ENCODE data around the gene PDCD6IP.
"Not testable (repeated sequence)": the region's sequence is repeated elsewhere in the genome, so short reads cannot be mapped to it uniquely, and the experiment has no call there.

Gene PDCD6IP

GRCh38 chr3:33840179-33840578 lies 41.7 kb downstream of the PDCD6IP start:
- ATAC-seq (ENCODE audit: low read depth) (no peak), DNase-seq (ENCODE audit: low spot score) (no peak)
- Histone ChIP-seq H3K36me3 (ENCODE audit: low read depth) (peaks cover 58% of the 10 kb centered on the region), H3K4me1 (ENCODE audit: insufficient read depth, poor library complexity, severe bottlenecking) (no peaks in the 10 kb centered on the region), H3K27ac (ENCODE audit: poor library complexity, severe bottlenecking) (no peak overlapping the region), H3K4me3 (ENCODE audit: severe bottlenecking) (no peak overlapping the region), H3K27me3 (ENCODE audit: insufficient read depth, poor library complexity, severe bottlenecking) (no peaks in the 10 kb centered on the region), H3K9me3 (ENCODE audit: severe bottlenecking) (no peaks in the 10 kb centered on the region)
- TF ChIP-seq, protein P1, sequence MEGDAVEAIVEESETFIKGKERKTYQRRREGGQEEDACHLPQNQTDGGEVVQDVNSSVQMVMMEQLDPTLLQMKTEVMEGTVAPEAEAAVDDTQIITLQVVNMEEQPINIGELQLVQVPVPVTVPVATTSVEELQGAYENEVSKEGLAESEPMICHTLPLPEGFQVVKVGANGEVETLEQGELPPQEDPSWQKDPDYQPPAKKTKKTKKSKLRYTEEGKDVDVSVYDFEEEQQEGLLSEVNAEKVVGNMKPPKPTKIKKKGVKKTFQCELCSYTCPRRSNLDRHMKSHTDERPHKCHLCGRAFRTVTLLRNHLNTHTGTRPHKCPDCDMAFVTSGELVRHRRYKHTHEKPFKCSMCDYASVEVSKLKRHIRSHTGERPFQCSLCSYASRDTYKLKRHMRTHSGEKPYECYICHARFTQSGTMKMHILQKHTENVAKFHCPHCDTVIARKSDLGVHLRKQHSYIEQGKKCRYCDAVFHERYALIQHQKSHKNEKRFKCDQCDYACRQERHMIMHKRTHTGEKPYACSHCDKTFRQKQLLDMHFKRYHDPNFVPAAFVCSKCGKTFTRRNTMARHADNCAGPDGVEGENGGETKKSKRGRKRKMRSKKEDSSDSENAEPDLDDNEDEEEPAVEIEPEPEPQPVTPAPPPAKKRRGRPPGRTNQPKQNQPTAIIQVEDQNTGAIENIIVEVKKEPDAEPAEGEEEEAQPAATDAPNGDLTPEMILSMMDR (IDR thresholded peaks at IDR 0.05; ENCODE audit: poor library complexity, severe bottlenecking): no peak

DNA sequence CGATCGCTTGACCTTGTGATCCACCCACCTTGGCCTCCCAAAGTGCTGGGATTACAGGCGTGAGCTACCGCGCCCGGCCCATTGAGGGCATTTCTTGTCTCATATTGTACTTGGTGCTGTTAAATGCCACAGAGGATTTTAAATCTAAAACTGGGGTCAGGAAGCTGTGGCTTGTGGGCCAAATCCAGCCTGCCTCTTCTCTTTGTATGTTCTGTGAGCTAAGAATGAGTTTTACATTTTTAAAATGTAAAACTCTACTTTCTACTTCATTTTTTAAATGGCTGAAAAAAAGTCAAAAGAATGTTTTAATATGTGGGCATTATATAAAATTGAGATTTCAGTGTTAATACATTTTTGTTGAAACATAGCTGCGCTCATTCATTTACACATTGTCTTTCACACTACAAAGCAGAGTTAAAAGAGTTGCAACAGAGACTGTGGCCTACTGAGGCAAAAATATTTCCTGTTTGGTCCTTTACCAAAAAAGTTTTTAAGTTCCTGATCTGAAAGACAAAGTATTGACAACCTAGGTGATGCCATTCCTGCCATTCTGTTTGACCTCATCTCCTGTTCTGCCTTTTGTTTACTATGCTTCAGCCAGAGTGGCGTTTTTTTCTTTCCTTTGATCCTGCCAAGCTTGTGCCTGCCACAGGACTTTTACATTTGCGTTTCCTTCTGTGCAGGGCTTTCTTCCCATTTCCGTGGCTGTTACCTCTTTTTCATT lies 50.4 kb downstream of the PDCD6IP start:
- Histone ChIP-seq H3K27me3 (ENCODE audit: insufficient read depth, poor library complexity, severe bottlenecking) (no peaks in the 10 kb centered on the region), H3K4me3 (ENCODE audit: severe bottlenecking) (no peak overlapping the region), H3K27ac (ENCODE audit: poor library complexity, severe bottlenecking) (no peak overlapping the region), H3K4me1 (ENCODE audit: insufficient read depth, poor library complexity, severe bottlenecking) (no peaks in the 10 kb centered on the region), H3K9me3 (ENCODE audit: severe bottlenecking) (no peaks in the 10 kb centered on the region), H3K36me3 (ENCODE audit: low read depth) (peaks cover 48% of the 10 kb centered on the region)
- ATAC-seq (ENCODE audit: low read depth): no peak
- DNase-seq (ENCODE audit: low spot score): no peak
- TF ChIP-seq, protein P1 (IDR thresholded peaks at IDR 0.05; ENCODE audit: poor library complexity, severe bottlenecking): no peak

DNA sequence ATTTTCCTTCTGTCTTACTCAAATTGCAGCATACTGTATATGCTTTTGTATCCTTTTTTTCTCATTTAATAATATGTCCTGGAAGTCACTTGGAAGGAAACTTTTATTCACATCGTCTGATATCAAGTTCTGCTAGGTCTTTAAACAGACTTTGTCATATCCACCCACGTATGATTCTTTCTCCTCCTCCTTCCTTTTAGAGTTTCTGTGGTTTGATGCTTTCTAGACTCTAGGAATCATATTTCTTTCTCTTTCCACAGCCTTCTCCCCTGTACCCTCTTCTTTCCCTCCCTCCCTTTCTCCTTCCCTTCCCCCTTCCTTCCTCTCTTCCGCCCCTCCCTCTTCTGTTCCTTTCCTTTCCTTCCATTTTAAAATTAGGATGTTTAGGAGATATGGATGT lies 52.2 kb downstream of the PDCD6IP start:
- H3K27ac ChIP-seq (ENCODE audit: poor library complexity, severe bottlenecking); H3K4me3 ChIP-seq (ENCODE audit: severe bottlenecking); H3K9me3 ChIP-seq (ENCODE audit: severe bottlenecking); ATAC-seq (ENCODE audit: low read depth); H3K27me3 ChIP-seq (ENCODE audit: insufficient read depth, poor library complexity, severe bottlenecking); DNase-seq (ENCODE audit: low spot score): not testable (repeated sequence)
- Histone ChIP-seq H3K4me1 (ENCODE audit: insufficient read depth, poor library complexity, severe bottlenecking) (peaks cover 17% of the 10 kb centered on the region), H3K36me3 (ENCODE audit: low read depth) (peaks cover 49% of the 10 kb centered on the region)

- H3K9me3 ChIP-seq (ENCODE audit: severe bottlenecking); H3K4me3 ChIP-seq (ENCODE audit: severe bottlenecking); H3K27me3 ChIP-seq (ENCODE audit: insufficient read depth, poor library complexity, severe bottlenecking); DNase-seq (ENCODE audit: low spot score): not testable (repeated sequence)
- H3K27ac ChIP-seq (ENCODE audit: poor library complexity, severe bottlenecking): peak overlapping the region; percentile 53
- peaks cover 70% of the 10 kb centered on the region for H3K36me3 ChIP-seq (ENCODE audit: low read depth)
- H3K4me1 ChIP-seq (ENCODE audit: insufficient read depth, poor library complexity, severe bottlenecking): peaks cover 24% of the 10 kb centered on the region
- peak; percentile 88 for ATAC-seq (ENCODE audit: low read depth)
Measured at GRCh38 chr3:33855407-33855806, 57.0 kb downstream of the PDCD6IP start.

- no peaks in the 10 kb centered on the region for H3K27me3 ChIP-seq (ENCODE audit: insufficient read depth, poor library complexity, severe bottlenecking)
- no peak for DNase-seq (ENCODE audit: low spot score)
- H3K27ac ChIP-seq (ENCODE audit: poor library complexity, severe bottlenecking): peak overlapping the region; percentile 53
- peaks cover 24% of the 10 kb centered on the region for H3K4me1 ChIP-seq (ENCODE audit: insufficient read depth, poor library complexity, severe bottlenecking)
- H3K36me3 ChIP-seq (ENCODE audit: low read depth): peaks cover 74% of the 10 kb centered on the region
- no peaks in the 10 kb centered on the region for H3K9me3 ChIP-seq (ENCODE audit: severe bottlenecking)
- peak; percentile 77 for ATAC-seq (ENCODE audit: low read depth)
- H3K4me3 ChIP-seq (ENCODE audit: severe bottlenecking): no peak overlapping the region
- TF ChIP-seq, protein P1 (IDR thresholded peaks at IDR 0.05; ENCODE audit: poor library complexity, severe bottlenecking): no peak
Measured at GRCh38 chr3:33855884-33856546, 57.6 kb downstream of the PDCD6IP start.

DNA sequence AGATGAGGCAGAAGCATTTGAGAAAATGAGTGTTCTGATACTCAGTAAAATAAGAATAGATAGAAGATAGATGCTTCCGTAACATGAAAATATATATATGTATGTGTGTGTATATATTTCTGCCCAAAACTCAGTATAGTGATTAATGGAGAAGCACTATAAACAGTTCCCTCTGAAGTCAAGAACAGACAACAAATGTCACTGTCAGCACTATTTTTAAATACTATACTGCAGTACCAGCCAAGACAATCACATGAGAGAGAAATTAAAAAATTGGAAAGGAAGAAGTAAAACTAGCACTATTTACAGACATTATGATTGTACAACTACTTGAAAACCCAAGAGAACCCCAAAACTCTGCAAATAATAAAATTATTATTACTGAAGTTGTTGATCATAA lies 59.3 kb downstream of the PDCD6IP start:
- not testable (repeated sequence) for DNase-seq (ENCODE audit: low spot score); H3K9me3 ChIP-seq (ENCODE audit: severe bottlenecking); H3K27ac ChIP-seq (ENCODE audit: poor library complexity, severe bottlenecking); H3K27me3 ChIP-seq (ENCODE audit: insufficient read depth, poor library complexity, severe bottlenecking); H3K4me3 ChIP-seq (ENCODE audit: severe bottlenecking); ATAC-seq (ENCODE audit: low read depth)
- peaks cover 89% of the 10 kb centered on the region for H3K36me3 ChIP-seq (ENCODE audit: low read depth)
- H3K4me1 ChIP-seq (ENCODE audit: insufficient read depth, poor library complexity, severe bottlenecking): peaks cover 24% of the 10 kb centered on the region
